SK-N-MC (cell line): ENCODE data around the gene KIFBP.

Experiments used
- EZH2 ChIP-seq: fragments of 200-600 bp; sonication (generic); IDR thresholded peaks from one replicate; pipeline ENCODE4 v1.6.1; 2017; ENCODE audit warnings: antibody characterized with exemption
- POLR2AphosphoS5 ChIP-seq: IDR thresholded peaks from 2 replicates; pipeline ENCODE4 v1.6.1; 2012; ENCODE audit warnings: mild to moderate bottlenecking, low read depth, low read length, borderline replicate concordance

GRCh38 chr10:68955832-68956532 is 32.6 kb upstream of the KIFBP start, which contains the start of gene DDX21:
- TF ChIP-seq EZH2, result no peak
- TF ChIP-seq POLR2AphosphoS5, result peak; percentile 82; the same call in 1 of the 2 replicates
